CD14-positive monocyte (primary cell): ENCODE measurements around the gene CCDC78. TPM values are rescaled to one million over a fixed set of nuclear protein-coding genes. Genes with fewer than 3 reads are reported as not detected.

ENCODE experiments used
- DNase-seq, 3 donors: peaks; one replicate each; pipeline ENCODE4 v3.0.0-alpha.2; 2011 to 2022
- H2AFZ ChIP-seq: 2 replicates; pipeline ENCODE4 v1.6.0; 2012; ENCODE audit warnings: mild to moderate bottlenecking, low read depth, low read length, inconsistent platforms; ENCODE audit not compliant: insufficient read depth, poor library complexity, severe bottlenecking
- H3K27ac ChIP-seq, 2 donors: 1 replicate in 1 of 2; 2 replicates in 1 of 2; pipeline ENCODE4 v1.5.1; 2012 to 2013; ENCODE audit warnings: low read length in 2 of 2, control low read depth in 1 of 2, inconsistent platforms in 1 of 2, low read depth in 1 of 2, mild to moderate bottlenecking in 1 of 2
- H3K27me3 ChIP-seq, 2 donors: one replicate each; pipeline versions ENCODE4 v1.6.0 to v1.6.1; 2011 to 2013; ENCODE audit warnings: low read length in 2 of 2; ENCODE audit not compliant: control insufficient read depth in 2 of 2, insufficient read depth in 2 of 2
- H3K36me3 ChIP-seq, 2 donors: replicated peaks in 1 of 2; 1 replicate in 1 of 2; 2 replicates in 1 of 2; pipeline versions ENCODE4 v1.5.1 to v1.6.1; 2012 to 2013; ENCODE audit warnings: low read length in 2 of 2, control low read depth in 1 of 2, inconsistent platforms in 1 of 2, mild to moderate bottlenecking in 1 of 2; ENCODE audit not compliant: insufficient read depth in 2 of 2, control insufficient read depth in 1 of 2
- H3K4me1 ChIP-seq, 2 donors: 1 replicate in 1 of 2; 2 replicates in 1 of 2; pipeline versions ENCODE4 v1.5.1 to v1.6.1; 2012 to 2013; ENCODE audit warnings: low read length in 2 of 2, control low read depth in 1 of 2, inconsistent platforms in 1 of 2, mild to moderate bottlenecking in 1 of 2, moderate library complexity in 1 of 2; ENCODE audit not compliant: insufficient read depth in 2 of 2, control insufficient read depth in 1 of 2
- H3K4me2 ChIP-seq: replicated peaks from 2 replicates; pipeline ENCODE3; 2012; ENCODE audit warnings: low read length, moderate library complexity, mild to moderate bottlenecking; ENCODE audit not compliant: poor library complexity, severe bottlenecking; ENCODE audit errors: extremely low read depth
- H3K4me3 ChIP-seq, 3 experiments: fragments of 200-600 bp in 1 of 3; sonication (generic) in 1 of 3; replicated peaks in 1 of 3; 1 replicate in 2 of 3; 2 replicates in 1 of 3; pipeline ENCODE4 v1.5.1; 2011 to 2013; ENCODE audit warnings: low read length in 3 of 3, mild to moderate bottlenecking in 3 of 3, control low read depth in 2 of 3, low read depth in 2 of 3, inconsistent platforms in 1 of 3, moderate library complexity in 1 of 3
- H3K79me2 ChIP-seq: 2 replicates; pipeline ENCODE4 v1.6.0; 2012; ENCODE audit warnings: mild to moderate bottlenecking, control low read depth, inconsistent platforms, low read length, moderate library complexity; ENCODE audit not compliant: insufficient read depth
- H3K9ac ChIP-seq: 2 replicates; pipeline ENCODE4 v1.6.0; 2017; ENCODE audit warnings: low read length, mild to moderate bottlenecking; ENCODE audit not compliant: insufficient read depth, poor library complexity, severe bottlenecking
- H3K9me3 ChIP-seq, 2 donors: replicated peaks in 1 of 2; 1 replicate in 1 of 2; 2 replicates in 1 of 2; pipeline versions ENCODE4 v1.5.1 to v1.6.1; 2012 to 2013; ENCODE audit warnings: low read length in 2 of 2, control low read depth in 1 of 2; ENCODE audit not compliant: control insufficient read depth in 1 of 2, insufficient read depth in 1 of 2
- H4K20me1 ChIP-seq: 2 replicates; pipeline ENCODE4 v1.6.0; 2012; ENCODE audit warnings: mild to moderate bottlenecking, low read length, control low read depth, moderate library complexity; ENCODE audit not compliant: insufficient read depth
- H3K27ac Mint-ChIP-seq, 7 donors: one replicate each; pipeline ENCODE4 v1.8.0; 2020; ENCODE audit warnings: mild to moderate bottlenecking in 7 of 7, mixed read lengths in 7 of 7, moderate library complexity in 6 of 7, inconsistent platforms in 2 of 7
- H3K27me3 Mint-ChIP-seq, 3 donors: one replicate each; pipeline ENCODE4 v1.8.0; 2021 to 2022; ENCODE audit warnings: low read depth in 3 of 3, mild to moderate bottlenecking in 3 of 3, mixed read lengths in 3 of 3, moderate library complexity in 3 of 3, inconsistent platforms in 1 of 3
- H3K36me3 Mint-ChIP-seq, 2 donors: one replicate each; pipeline ENCODE4 v1.8.0; 2020; ENCODE audit warnings: mixed read lengths in 2 of 2, inconsistent platforms in 1 of 2, mild to moderate bottlenecking in 1 of 2
- H3K4me1 Mint-ChIP-seq: one replicate; pipeline ENCODE4 v1.8.0; 2020; ENCODE audit warnings: mild to moderate bottlenecking, mixed read lengths
- H3K4me3 Mint-ChIP-seq, 2 donors: one replicate each; pipeline ENCODE4 v1.8.0; 2020; ENCODE audit warnings: mild to moderate bottlenecking in 2 of 2, mixed read lengths in 2 of 2, moderate library complexity in 1 of 2
- H3K9me3 Mint-ChIP-seq, 7 donors: one replicate each; pipeline ENCODE4 v1.8.0; 2020 to 2022; ENCODE audit warnings: mixed read lengths in 7 of 7, mild to moderate bottlenecking in 6 of 7, moderate library complexity in 6 of 7, inconsistent platforms in 2 of 7
- WGBS: methylation state at CpG from one replicate; pipeline ENCODE4 v1.1.5; 2013; ENCODE audit warnings: missing lambda C conversion rate; ENCODE audit not compliant: insufficient coverage; 5-methylcytosine and 5-hydroxymethylcytosine counted together
- intact Hi-C, 2 donors: fragments of 100-400 bp; cut with micrococcal nuclease; formaldehyde crosslinking; loops; one replicate each; pipeline versions ENCODE4 v1.15.0 to v1.15.1; 2023
- polyA plus RNA-seq, 3 donors: library from polyadenylated mRNA; depleted of rRNA in 1 of 3; unstranded in 2 of 3; stranded (reverse) in 1 of 3; fragments of 300-500 nt in 2 of 3; fragments of >200 nt in 1 of 3; fragmentation: Illumina TruSeq in 2 of 3; gene quantifications; 1 replicate in 2 of 3; 2 replicates in 1 of 3; pipeline ENCODE4 v1.2.3, GENCODE V29; 2012 to 2021
- TF ChIP-seq, protein P1 (sequence below): fragments of 200-600 bp; IDR thresholded peaks from one replicate; pipeline ENCODE4 v1.8.0; 2022; ENCODE audit warnings: antibody characterized with exemption, mild to moderate bottlenecking

The CCDC78 gene
- polyA plus RNA-seq, 3 donors: 0.96 TPM; not detected in 2

DNA sequence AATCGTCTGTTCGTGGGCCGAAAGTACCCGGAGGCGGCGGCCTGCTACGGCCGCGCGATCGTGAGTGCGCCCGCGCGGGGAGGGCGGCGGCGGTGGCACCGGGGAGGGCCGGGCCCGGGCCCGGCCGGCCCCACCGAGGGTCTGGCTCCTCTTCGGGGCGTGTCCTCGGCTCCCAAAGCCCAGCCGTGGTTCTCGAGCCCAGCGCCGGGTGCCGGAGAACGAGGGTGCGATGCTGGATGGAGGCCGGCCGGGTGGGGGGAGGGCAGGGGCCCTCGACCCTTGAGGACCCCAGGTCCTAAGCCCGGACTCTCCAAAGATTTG is 45.7 kb downstream of the CCDC78 start:
- under 1% methylated on average over 34 of the region's 38 CpGs for WGBS
- H4K20me1 ChIP-seq: peaks cover 32% of the 10 kb centered on the region
- peak overlapping the region; percentile 52 to 74 for H3K27ac ChIP-seq
- H2AFZ ChIP-seq: peak overlapping the region; percentile 79
- peaks cover 26% of the 10 kb centered on the region for H3K4me1 Mint-ChIP-seq
- H3K4me2 ChIP-seq: peak overlapping the region; percentile 95
- H3K36me3 ChIP-seq: peaks cover 10 to 20% of the 10 kb centered on the region in 2 donors
- TF ChIP-seq, protein P1, sequence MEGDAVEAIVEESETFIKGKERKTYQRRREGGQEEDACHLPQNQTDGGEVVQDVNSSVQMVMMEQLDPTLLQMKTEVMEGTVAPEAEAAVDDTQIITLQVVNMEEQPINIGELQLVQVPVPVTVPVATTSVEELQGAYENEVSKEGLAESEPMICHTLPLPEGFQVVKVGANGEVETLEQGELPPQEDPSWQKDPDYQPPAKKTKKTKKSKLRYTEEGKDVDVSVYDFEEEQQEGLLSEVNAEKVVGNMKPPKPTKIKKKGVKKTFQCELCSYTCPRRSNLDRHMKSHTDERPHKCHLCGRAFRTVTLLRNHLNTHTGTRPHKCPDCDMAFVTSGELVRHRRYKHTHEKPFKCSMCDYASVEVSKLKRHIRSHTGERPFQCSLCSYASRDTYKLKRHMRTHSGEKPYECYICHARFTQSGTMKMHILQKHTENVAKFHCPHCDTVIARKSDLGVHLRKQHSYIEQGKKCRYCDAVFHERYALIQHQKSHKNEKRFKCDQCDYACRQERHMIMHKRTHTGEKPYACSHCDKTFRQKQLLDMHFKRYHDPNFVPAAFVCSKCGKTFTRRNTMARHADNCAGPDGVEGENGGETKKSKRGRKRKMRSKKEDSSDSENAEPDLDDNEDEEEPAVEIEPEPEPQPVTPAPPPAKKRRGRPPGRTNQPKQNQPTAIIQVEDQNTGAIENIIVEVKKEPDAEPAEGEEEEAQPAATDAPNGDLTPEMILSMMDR: no peak
- no peaks in the 10 kb centered on the region for H3K9me3 Mint-ChIP-seq
- peaks cover 3 to 21% of the 10 kb centered on the region in 2 donors for H3K27me3 ChIP-seq
- peak overlapping the region; percentile 74 to 76 for H3K4me3 Mint-ChIP-seq
- peaks cover 33% of the 10 kb centered on the region for H3K79me2 ChIP-seq
- H3K4me3 ChIP-seq: peak overlapping the region; percentile 58 to 82 (median 76)
- peaks cover 38 to 58% of the 10 kb centered on the region in 2 donors for H3K4me1 ChIP-seq
- peaks cover 14 to 21% of the 10 kb centered on the region in 2 donors for H3K36me3 Mint-ChIP-seq
- H3K27me3 Mint-ChIP-seq: peaks cover 13 to 25% (median 15%) of the 10 kb centered on the region in 3 donors
- no peak for DNase-seq
- H3K9ac ChIP-seq: peak overlapping the region; percentile 78
- intact Hi-C loops: loop anchor here (5.0 kb wide), 2 partner anchors 43 to 93 kb away; partner anchors contain the start of gene METTL26 (in 1 of the 2)
- H3K27ac Mint-ChIP-seq: peak overlapping the region in 4 of 7 donors; percentile 20 to 73 (median 56)
- no peaks in the 10 kb centered on the region for H3K9me3 ChIP-seq

DNA sequence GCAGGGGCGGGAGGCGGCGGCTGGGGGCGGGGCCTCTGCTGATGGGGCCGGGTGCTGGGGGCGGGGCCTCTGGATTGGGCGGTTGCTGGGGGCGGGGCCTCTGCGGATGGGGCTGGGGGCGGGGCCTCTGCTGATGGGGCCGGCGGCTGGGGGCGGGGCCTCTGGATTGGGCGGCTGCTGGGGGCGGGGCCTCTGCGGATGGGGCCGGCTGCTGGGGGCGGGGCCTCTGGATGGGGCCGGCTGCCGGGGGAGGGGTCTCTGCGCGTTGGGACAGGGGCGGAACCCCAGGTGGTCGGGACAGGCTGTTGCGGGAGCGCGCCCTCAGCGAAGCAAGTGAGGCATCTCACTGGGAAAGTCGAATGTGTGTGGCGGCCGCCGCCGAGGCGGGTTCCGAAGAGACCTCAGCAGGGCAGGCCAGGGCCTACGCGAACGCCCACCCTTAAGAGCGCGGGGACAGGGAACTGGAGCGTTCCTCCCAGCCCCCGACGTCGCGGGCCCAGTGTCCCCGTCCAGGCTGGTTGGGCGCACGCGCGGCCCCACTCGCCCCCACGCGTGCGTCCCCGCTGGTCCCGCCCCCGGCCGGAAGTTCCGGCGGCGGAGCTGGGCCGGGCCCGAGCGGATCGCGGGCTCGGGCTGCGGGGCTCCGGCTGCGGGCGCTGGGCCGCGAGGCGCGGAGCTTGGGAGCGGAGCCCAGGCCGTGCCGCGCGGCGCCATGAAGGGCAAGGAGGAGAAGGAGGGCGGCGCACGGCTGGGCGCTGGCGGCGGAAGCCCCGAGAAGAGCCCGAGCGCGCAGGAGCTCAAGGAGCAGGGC is 46.2 kb downstream of the CCDC78 start, which contains the start of gene STUB1:
Gene STUB1, plus strand, starts transcription at position 597 of the 811 bp plus-strand sequence. Its CDS starts 116 bp downstream, at position 713.
- H3K27ac ChIP-seq: peak within 1 kb of the TSS; percentile 74 to 85
- WGBS: under 1% methylated on average over 76 of the region's 91 CpGs
- TF ChIP-seq, protein P1: no peak
- Mint-ChIP-seq H3K27me3 (peaks cover 16 to 30% (median 19%) of the 10 kb centered on the region in 3 donors), H3K4me1 (peaks cover 29% of the 10 kb centered on the region), H3K27ac (peak within 1 kb of the TSS; percentile 63 to 93 (median 91)), H3K9me3 (peaks cover 0 to 3% (median 0%) of the 10 kb centered on the region in 7 donors), H3K36me3 (peaks cover 14 to 21% of the 10 kb centered on the region in 2 donors), H3K4me3 (peak within 1 kb of the TSS; percentile 79 to 90)
- H4K20me1 ChIP-seq: peaks cover 35% of the 10 kb centered on the region
- peak; percentile 73 to 85 (median 75) for DNase-seq
- peak within 1 kb of the TSS; percentile 82 for H2AFZ ChIP-seq
- peak within 1 kb of the TSS; percentile 95 for H3K4me2 ChIP-seq
- H3K9ac ChIP-seq: peak within 1 kb of the TSS; percentile 78
- H3K27me3 ChIP-seq: peaks cover 3 to 25% of the 10 kb centered on the region in 2 donors
- peak within 1 kb of the TSS; percentile 58 to 82 (median 76) for H3K4me3 ChIP-seq
- intact Hi-C loops: loop anchor here (2.0 to 5.0 kb wide), 3 partner anchors 17 to 93 kb away; partner anchors contain the start of gene METTL26 (in 1 of the 2)
- H3K9me3 ChIP-seq: no peaks in the 10 kb centered on the region
- H3K4me1 ChIP-seq: peaks cover 39 to 59% of the 10 kb centered on the region in 2 donors
- H3K36me3 ChIP-seq: peaks cover 10 to 20% of the 10 kb centered on the region in 2 donors
- peaks cover 33% of the 10 kb centered on the region for H3K79me2 ChIP-seq
